ENCODE results near the gene SINHCAF.
"Not testable (repeated sequence)": the region's sequence is repeated elsewhere in the genome, so short reads cannot be mapped to it uniquely, and the experiment has no call there.

SINHCAF gene

DNA sequence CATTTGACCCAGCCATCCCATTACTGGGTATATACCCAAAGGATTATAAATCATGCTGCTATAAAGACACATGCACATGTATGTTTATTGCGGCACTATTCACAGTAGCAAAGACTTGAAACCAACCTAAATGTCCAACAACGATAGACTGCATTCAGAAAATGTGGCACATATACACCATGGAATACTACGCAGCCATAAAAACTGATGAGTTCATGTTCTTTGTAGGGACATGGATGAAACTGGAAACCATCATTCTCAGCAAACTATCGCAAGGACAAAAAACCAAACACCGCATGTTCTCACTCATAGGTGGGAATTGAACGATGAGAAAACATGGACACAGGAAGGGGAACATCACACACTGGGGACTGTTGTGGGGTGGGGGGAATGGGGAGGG is 52.2 kb downstream of the SINHCAF start:
- FAIRE-seq; DNase-seq (ENCODE audit: insufficient read length, low spot score): not testable (repeated sequence)

- DNase-seq (ENCODE audit: insufficient read length, low spot score) (no peak), FAIRE-seq (no peak)
Observed at GRCh38 chr12:31272607-31273225, 53.2 kb downstream of the SINHCAF start.

GRCh38 chr12:31267966-31268365 is 58.0 kb downstream of the SINHCAF start:
- FAIRE-seq (no peak), DNase-seq (ENCODE audit: insufficient read length, low spot score) (no peak)

- FAIRE-seq (no peak), DNase-seq (ENCODE audit: insufficient read length, low spot score) (no peak)
Observed at GRCh38 chr12:31265722-31266121, 60.2 kb downstream of the SINHCAF start.

- DNase-seq (ENCODE audit: insufficient read length, low spot score) (no peak), FAIRE-seq (no peak)
Observed at GRCh38 chr12:31263661-31264060, 62.3 kb downstream of the SINHCAF start.

- FAIRE-seq: no peak
- no peak for DNase-seq (ENCODE audit: insufficient read length, low spot score)
Observed at GRCh38 chr12:31261744-31262143, 64.2 kb downstream of the SINHCAF start.

GRCh38 chr12:31260840-31261239 is 65.1 kb downstream of the SINHCAF start:
- FAIRE-seq: no peak
- no peak for DNase-seq (ENCODE audit: insufficient read length, low spot score)

GRCh38 chr12:31259136-31259886 is 66.6 kb downstream of the SINHCAF start:
- no peak for DNase-seq (ENCODE audit: insufficient read length, low spot score)
- FAIRE-seq: peak; percentile 52

GRCh38 chr12:31257784-31258183 is 68.2 kb downstream of the SINHCAF start:
- DNase-seq (ENCODE audit: insufficient read length, low spot score): no peak
- no peak for FAIRE-seq

DNA sequence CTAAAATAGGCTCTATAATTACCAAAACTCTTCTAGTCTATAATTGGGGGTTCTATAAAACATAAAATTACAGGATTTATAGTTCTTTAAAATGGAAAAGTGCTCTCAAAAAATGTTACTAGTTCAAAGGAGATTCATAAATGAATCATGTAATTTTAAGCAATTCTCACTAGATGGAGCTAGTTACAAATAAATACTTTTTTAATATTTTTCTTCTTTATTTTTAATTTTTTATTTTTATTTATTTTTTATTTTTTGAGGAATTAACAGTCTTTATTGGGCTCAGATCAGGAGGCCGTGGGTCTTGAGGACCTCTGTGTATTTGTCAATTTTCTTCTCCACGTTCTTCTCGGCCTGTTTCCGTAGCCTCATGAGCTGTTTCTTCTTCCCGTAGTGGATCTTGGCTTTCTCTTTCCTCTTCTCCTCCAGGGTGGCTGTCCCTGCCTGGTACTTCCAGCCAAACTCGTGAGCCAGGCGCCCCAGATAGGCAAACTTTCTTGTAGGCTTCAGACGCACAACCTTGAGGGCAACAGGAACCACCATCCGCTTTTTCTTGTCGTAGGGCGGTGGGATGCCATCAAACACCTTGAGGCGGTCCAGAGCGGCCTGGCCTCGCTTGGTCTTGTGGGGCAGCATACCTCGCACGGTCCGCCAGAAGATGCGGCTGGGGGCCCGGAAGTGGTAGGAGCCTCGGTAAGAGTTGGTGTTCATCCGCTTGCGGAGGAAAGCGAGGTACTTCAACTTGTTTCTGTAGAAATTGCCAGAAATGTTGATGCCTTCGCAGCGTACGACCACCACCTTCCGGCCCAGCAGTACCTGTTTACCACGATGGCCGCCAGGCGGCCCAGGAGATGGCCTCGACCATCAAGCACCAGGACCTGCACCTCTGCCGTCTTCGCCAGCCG is 74.0 kb downstream of the SINHCAF start:
- not testable (repeated sequence) for FAIRE-seq; DNase-seq (ENCODE audit: insufficient read length, low spot score)

- FAIRE-seq: no peak
- DNase-seq (ENCODE audit: insufficient read length, low spot score): no peak
Observed at GRCh38 chr12:31250179-31250578, 75.8 kb downstream of the SINHCAF start.

DNA sequence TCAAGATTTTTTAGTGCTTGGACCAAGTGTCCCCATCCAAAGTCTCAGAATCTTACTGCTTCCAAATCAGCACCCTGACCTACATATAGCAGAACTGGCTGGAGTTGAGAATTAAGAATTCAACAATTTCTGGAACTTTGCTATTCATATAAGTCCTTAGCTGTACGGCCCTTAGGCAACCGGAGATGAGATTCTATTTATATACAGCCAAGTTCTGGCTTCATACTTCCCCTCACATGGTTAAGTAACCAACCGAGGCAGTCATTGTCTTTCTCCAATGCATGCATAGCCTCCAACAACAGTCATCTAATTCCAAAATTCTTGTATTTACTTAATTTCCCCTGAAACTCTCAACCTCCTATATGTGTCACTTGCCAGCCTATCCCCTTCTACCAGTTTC is 76.6 kb downstream of the SINHCAF start:
- FAIRE-seq: no peak
- no peak for DNase-seq (ENCODE audit: insufficient read length, low spot score)

- FAIRE-seq (no peak), DNase-seq (ENCODE audit: insufficient read length, low spot score) (no peak)
Observed at GRCh38 chr12:31248815-31249214, 77.1 kb downstream of the SINHCAF start.

DNA sequence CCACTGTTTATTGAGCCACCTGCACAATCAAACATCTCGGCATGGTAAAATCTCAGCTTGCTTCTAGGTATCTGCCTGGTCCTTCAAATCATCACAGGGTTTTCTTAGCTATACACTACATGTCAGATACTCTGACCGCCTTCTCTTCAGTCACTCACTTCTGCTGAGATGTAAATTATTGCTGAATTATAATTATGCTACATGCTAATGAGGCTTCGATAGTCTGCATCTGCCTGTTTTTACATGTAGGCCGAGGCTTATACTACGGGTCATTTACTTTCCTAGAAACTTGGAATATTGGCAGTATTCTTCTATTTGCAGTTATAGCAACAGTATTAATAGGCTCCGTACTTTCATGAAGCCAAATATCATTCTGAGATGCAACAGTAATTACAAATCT is 77.6 kb downstream of the SINHCAF start:
- DNase-seq (ENCODE audit: insufficient read length, low spot score): no peak
- FAIRE-seq: no peak

DNA sequence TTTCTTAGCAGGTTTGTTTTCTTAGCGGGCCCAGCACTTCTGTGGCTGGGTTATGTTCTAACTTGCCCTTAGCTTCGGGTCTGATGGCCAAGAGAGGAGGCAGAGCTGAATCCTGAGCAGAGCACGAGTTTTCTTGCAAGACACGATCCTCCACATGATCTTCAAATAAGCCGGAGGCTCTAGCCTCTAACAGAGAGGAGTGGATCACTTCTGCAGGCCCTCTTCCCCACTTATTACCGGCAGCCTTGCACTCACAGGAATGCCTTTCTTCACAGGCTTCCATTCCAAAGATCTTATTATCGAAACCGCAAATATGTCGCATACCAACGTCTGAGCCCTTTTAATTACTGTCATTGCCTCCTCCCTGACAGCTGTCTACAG is 79.5 kb downstream of the SINHCAF start:
- no peak for FAIRE-seq
- DNase-seq (ENCODE audit: insufficient read length, low spot score): no peak

- no peak for DNase-seq (ENCODE audit: insufficient read length, low spot score)
- peak; percentile 9 for FAIRE-seq
Observed at GRCh38 chr12:31245822-31246469, 80.0 kb downstream of the SINHCAF start.

DNA sequence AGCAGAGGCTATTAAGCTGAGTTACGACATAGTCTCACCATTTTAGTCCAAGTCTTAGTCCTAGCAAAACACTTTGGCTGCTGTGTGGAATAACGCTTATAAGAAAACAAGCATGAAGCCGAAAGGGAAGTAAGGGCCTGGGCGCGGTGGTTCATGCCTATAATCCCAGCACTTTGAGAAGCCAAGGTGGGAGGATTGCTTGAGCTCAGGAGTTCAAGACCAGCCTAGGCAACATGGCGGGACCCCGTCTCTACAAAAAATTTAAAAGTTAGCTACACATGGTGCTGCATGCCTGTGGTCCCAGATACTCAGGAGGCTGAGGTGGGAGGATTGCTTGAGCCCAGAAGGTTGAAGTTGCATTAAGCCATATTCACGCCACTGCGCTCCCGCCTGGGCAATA is 83.5 kb downstream of the SINHCAF start:
- FAIRE-seq; DNase-seq (ENCODE audit: insufficient read length, low spot score): not testable (repeated sequence)

DNA sequence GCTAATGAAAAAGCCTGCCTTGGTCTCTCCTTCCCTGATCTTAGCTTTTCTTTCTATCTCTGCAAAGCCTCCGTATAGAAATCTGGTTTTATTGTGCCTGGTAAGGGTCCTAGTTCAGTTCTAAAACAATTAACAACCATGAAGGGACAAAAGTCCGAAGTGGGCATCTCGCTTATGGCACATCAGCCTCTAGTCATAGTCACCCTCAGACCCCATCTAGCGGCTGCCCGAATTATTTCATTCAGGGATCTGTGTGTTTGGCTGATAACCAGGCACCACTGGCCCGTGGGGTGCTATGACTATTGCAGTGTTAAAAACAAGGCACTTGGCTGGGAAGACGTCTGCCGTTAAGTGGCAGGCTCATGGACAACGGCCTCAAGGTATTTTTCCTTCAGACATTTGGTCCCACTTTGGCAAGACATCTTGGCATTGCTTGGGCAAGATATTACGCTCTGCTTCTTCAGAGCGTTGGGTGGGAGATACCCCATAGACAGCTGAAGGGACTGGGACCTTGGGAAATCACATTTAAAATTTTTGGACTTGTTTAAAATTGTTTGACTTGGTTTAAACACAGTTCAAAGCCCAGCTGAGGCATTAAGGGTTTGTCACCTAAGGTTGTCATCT is 87.1 kb downstream of the SINHCAF start:
- FAIRE-seq (no peak), DNase-seq (ENCODE audit: insufficient read length, low spot score) (peak; percentile 79)

DNA sequence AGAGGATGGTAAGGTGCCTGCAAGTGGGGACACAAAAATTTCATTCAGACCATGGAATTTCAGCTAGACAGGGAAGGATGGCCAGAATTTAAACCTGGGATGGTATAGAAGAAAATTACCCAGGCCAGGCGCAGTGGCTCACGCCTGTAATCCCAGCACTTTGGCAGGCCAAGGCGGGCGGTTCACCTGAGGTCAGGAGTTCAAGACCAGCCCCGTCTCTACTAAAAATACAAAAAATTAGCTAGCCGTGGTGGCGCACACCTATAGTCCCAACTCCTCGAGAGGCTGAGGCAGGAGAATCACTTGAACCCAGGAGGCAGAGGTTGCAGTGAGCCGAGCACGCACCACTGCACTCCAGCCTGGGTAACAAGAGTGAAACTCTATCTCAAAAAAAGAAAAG is 87.6 kb downstream of the SINHCAF start:
- FAIRE-seq; DNase-seq (ENCODE audit: insufficient read length, low spot score): not testable (repeated sequence)

DNA sequence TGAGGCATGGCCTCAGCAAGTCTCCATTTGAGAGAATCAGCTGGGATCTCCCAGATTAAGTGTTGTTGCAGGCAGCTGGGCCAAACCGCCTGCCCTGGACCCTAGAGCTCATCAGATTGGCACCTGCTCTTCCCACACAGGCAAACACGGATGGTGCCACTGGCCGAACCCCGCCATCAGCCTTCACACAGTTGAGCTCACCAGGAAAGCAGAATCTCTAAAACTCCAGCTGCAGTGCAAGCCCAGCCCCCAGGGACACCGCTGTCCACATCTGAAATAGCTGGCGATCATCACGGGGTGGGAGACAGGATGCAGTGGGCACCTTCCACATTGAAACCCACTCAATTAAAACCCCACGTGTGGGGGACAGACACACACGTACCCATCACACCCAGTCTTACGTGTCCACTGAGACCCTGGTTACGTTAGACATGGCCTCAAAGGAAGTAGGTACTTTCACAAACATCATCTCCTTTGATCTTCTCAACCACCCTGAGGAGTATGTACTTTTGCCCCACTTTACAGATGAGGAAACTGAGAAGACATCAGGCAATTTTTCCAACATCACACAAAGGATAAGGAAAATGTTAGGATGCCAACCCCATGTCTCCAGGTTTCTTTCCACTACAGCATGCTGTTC is 88.8 kb downstream of the SINHCAF start:
- FAIRE-seq (no peak), DNase-seq (ENCODE audit: insufficient read length, low spot score) (no peak)
